Testis (tissue), 3 donors: ENCODE measurements around the gene SAP30BP. TPM values are rescaled to one million over a fixed set of nuclear protein-coding genes. Genes with fewer than 3 reads are reported as not detected.

ENCODE experiments used
- DNase-seq: peaks from one replicate; pipeline ENCODE4 v3.0.0-alpha.2; 2019
- H3K27ac ChIP-seq, 2 donors: fragments of 200-600 bp; sonication (generic); one replicate each; pipeline ENCODE4 v1.5.1; 2019
- H3K27me3 ChIP-seq: fragments of 200-600 bp; sonication (generic); one replicate; pipeline ENCODE4 v1.5.1; 2019
- H3K36me3 ChIP-seq: fragments of 200-600 bp; sonication (generic); one replicate; pipeline ENCODE4 v1.5.1; 2017; ENCODE audit warnings: low read depth; ENCODE audit errors: missing control alignments
- H3K4me1 ChIP-seq: fragments of 200-600 bp; sonication (generic); one replicate; pipeline ENCODE4 v1.5.1; 2019
- H3K4me3 ChIP-seq, 2 donors: fragments of 200-600 bp; sonication (generic); one replicate each; pipeline ENCODE4 v1.5.1; 2017 to 2019
- H3K9me3 ChIP-seq: fragments of 200-600 bp; sonication (generic); one replicate; pipeline ENCODE4 v1.5.1; 2017
- CTCF ChIP-seq, 3 experiments: fragments of 450-650 bp in 2 of 3; fragments of 200-600 bp in 1 of 3; sonication (generic) in 1 of 3; IDR thresholded peaks; one replicate each; pipeline ENCODE4 v1.5.1; 2016 to 2019; ENCODE audit warnings: antibody characterized with exemption in 3 of 3, mild to moderate bottlenecking in 2 of 3, moderate library complexity in 1 of 3
- POLR2A ChIP-seq: fragments of 450-650 bp; IDR thresholded peaks from one replicate; pipeline ENCODE4 v1.6.1; 2017; ENCODE audit warnings: antibody characterized with exemption, mild to moderate bottlenecking, moderate library complexity
- WGBS, 2 donors: methylation state at CpG; one replicate each; pipeline ENCODE4 v1.1.5; 2018; 5-methylcytosine and 5-hydroxymethylcytosine counted together
- intact Hi-C: fragments of 100-400 bp; cut with DNase I; formaldehyde crosslinking; loops from one replicate; pipeline ENCODE4 v1.15.1; 2023; ENCODE audit warnings: low total_unique reads
- polyA plus RNA-seq: library from polyadenylated mRNA; stranded (reverse); fragments of 350-450 nt; fragmentation: Illumina TruSeq; extraction: RNeasy Lipid Tissue Mini Kit (QIAGEN cat#74804); gene quantifications from one replicate; pipeline ENCODE4 v1.2.3, GENCODE V29; 2014; ENCODE audit warnings: low read depth, low replicate concordance; ENCODE audit not compliant: insufficient read depth
- total RNA-seq, 2 donors: library from RNA; depleted of rRNA; stranded (reverse); fragments of >200 nt; gene quantifications; one replicate each; pipeline ENCODE4 v1.2.3, GENCODE V29; 2016

Gene SAP30BP
- total and polyA plus RNA-seq, 3 donors from 2014 or later, result 78.4 to 95.9 (median 86.9) TPM

GRCh38 chr17:75706042-75706728, 39.0 kb downstream of the SAP30BP start:
- no peak for TF ChIP-seq CTCF (IDR thresholded peaks at IDR 0.05)
- no peak for TF ChIP-seq POLR2A
- DNase-seq, result no peak
- no peaks in the 10 kb centered on the region for H3K4me1 ChIP-seq
- no peaks in the 10 kb centered on the region for H3K36me3 ChIP-seq
- intact Hi-C loops, result no loop called here
- WGBS, 2 donors, result 88 to 89% methylated on average over 16 to 20 of the region's 20 CpGs
- no peaks in the 10 kb centered on the region for H3K9me3 ChIP-seq
- H3K27ac ChIP-seq, result no peak overlapping the region
- no peaks in the 10 kb centered on the region for H3K27me3 ChIP-seq
- no peak overlapping the region for H3K4me3 ChIP-seq

GRCh38 chr17:75707079-75707571, 40.0 kb downstream of the SAP30BP start:
- WGBS, 2 donors, result 74 to 83% methylated on average over 7 to 12 of the region's 12 CpGs
- no peaks in the 10 kb centered on the region for H3K36me3 ChIP-seq

DNA sequence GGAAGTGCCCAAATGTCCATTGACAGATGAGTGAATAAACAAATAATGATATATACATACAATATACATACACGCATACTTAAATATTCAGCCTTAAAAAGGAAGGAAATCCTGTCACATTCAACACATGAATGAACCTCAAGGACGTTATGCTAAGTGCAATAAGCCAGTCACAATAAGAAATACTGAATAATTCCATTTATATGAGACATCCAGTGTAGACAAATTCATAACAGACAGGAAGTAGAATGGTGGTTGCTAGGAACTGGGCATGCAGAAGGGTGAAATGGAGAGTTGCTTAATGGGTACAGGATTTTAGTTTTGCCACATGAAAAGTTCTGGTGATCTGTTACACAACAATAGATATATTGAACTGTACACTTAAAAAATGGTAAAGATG, 45.3 kb downstream of the SAP30BP start:
- no peaks in the 10 kb centered on the region for H3K9me3 ChIP-seq
- DNase-seq, result no peak
- H3K4me3 ChIP-seq, result no peak overlapping the region
- intact Hi-C loops, result no loop called here
- H3K27ac ChIP-seq, result no peak overlapping the region
- TF ChIP-seq POLR2A (no peak), CTCF (IDR thresholded peaks at IDR 0.05) (no peak)
- no peaks in the 10 kb centered on the region for H3K36me3 ChIP-seq
- 64 to 76% methylated on average over 2 of the region's 2 CpGs for WGBS, 2 donors
- H3K27me3 ChIP-seq, result no peaks in the 10 kb centered on the region
- no peaks in the 10 kb centered on the region for H3K4me1 ChIP-seq

More at GRCh38 chr17:75707079-75707571, 40.0 kb downstream of the SAP30BP start:
- no peak overlapping the region for H3K27ac ChIP-seq
- H3K4me1 ChIP-seq, result no peaks in the 10 kb centered on the region
- H3K9me3 ChIP-seq, result no peaks in the 10 kb centered on the region
- no peak for DNase-seq
- TF ChIP-seq CTCF (IDR thresholded peaks at IDR 0.05) (no peak), POLR2A (no peak)
- no peak overlapping the region for H3K4me3 ChIP-seq
- intact Hi-C loops, result no loop called here
- no peaks in the 10 kb centered on the region for H3K27me3 ChIP-seq

GRCh38 chr17:75719732-75720131, 52.6 kb downstream of the SAP30BP start:
- no peaks in the 10 kb centered on the region for H3K27me3 ChIP-seq
- no peak for DNase-seq
- no peaks in the 10 kb centered on the region for H3K9me3 ChIP-seq
- H3K27ac ChIP-seq, result no peak overlapping the region
- TF ChIP-seq CTCF (IDR thresholded peaks at IDR 0.05), result no peak
- no peak for TF ChIP-seq POLR2A
- no peak overlapping the region for H3K4me3 ChIP-seq
- 90% methylated on average over 2 of the region's 2 CpGs for WGBS, 2 donors
- H3K36me3 ChIP-seq, result no peaks in the 10 kb centered on the region
- intact Hi-C loops, result no loop called here
- H3K4me1 ChIP-seq, result peaks cover 2% of the 10 kb centered on the region
